ENCODE results near the gene CCDC102A.
A peak's percentile ranks its signal among the peaks of the same experiment; 100 is the strongest.
"Not testable (repeated sequence)": the region's sequence is repeated elsewhere in the genome, so short reads cannot be mapped to it uniquely, and the experiment has no call there.

CCDC102A gene

GRCh38 chr16:57565461-57565860 lies 29.1 kb upstream of the CCDC102A start:
- no peak for DNase-seq

- no peak for DNase-seq
Observed at GRCh38 chr16:57564571-57565270, 28.4 kb upstream of the CCDC102A start.

- no peak for DNase-seq
Observed at GRCh38 chr16:57563761-57564160, 27.4 kb upstream of the CCDC102A start.

GRCh38 chr16:57563487-57563750 lies 27.0 kb upstream of the CCDC102A start:
- no peak for DNase-seq

GRCh38 chr16:57562669-57563486 lies 26.5 kb upstream of the CCDC102A start:
- no peak for DNase-seq

GRCh38 chr16:57562066-57562465 lies 25.7 kb upstream of the CCDC102A start:
- no peak for DNase-seq

- no peak for DNase-seq
Observed at GRCh38 chr16:57559072-57559790, 22.9 kb upstream of the CCDC102A start.

- DNase-seq, result no peak
Observed at GRCh38 chr16:57556941-57557541, 20.7 kb upstream of the CCDC102A start.

GRCh38 chr16:57555831-57556230 lies 19.5 kb upstream of the CCDC102A start:
- no peak for DNase-seq

GRCh38 chr16:57551057-57551456 lies 14.7 kb upstream of the CCDC102A start:
- no peak for DNase-seq

- DNase-seq, result no peak
Observed at GRCh38 chr16:57549730-57550129, 13.4 kb upstream of the CCDC102A start.

GRCh38 chr16:57548408-57548807 lies 12.0 kb upstream of the CCDC102A start:
- DNase-seq, result no peak

GRCh38 chr16:57547524-57547923 lies 11.2 kb upstream of the CCDC102A start:
- DNase-seq, result not testable (repeated sequence)

- peak in 3 of 51 donors; percentile 19 to 32 (median 29) for DNase-seq
Observed at GRCh38 chr16:57544124-57544653, 7.8 kb upstream of the CCDC102A start.

GRCh38 chr16:57541754-57542435 lies 5.5 kb upstream of the CCDC102A start:
- no peak for DNase-seq

GRCh38 chr16:57540906-57541753 lies 4.8 kb upstream of the CCDC102A start:
- no peak for DNase-seq

- no peak for DNase-seq
Observed at GRCh38 chr16:57540387-57540786, 4.0 kb upstream of the CCDC102A start.

- no peak for DNase-seq
Observed at GRCh38 chr16:57539072-57539796, 2.9 kb upstream of the CCDC102A start.

- DNase-seq, result no peak
Observed at GRCh38 chr16:57538235-57538721, 1.9 kb upstream of the CCDC102A start.

Data from hypothalamus (tissue), 51 donors.